ENCODE data around the gene ADGRV1. TPM values are rescaled to one million over a fixed set of nuclear protein-coding genes. Genes with fewer than 3 reads are reported as not detected.
A peak's percentile ranks its signal among the peaks of the same experiment; 100 is the strongest.

ADGRV1 gene
- total RNA-seq, 4 donors from 2014 or later: 1.9 to 11.3 TPM; not detected in 2

DNA sequence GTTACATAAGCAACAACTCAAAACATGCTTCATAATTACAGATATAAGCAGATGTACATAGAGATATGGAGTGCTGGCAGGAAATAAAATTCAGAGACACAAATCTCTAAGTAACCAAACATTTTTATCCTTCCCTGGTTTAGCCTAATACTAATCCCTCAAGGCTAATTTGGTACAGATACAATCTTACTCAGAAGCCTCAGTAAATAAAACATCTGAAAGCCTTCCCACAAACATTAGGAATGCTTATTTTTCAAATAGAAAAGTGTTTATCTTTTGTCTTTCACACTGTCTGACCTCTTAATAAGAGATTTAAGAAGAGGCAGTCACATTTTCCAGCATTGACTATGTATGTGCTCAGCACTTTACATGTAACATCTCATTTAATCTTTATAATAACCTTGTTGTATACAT, 425.1 kb downstream of the ADGRV1 start:
- DNase-seq: no peak
- Histone ChIP-seq H3K4me3 (no peak overlapping the region), H3K9me3 (no peaks in the 10 kb centered on the region), H3K27me3 (no peaks in the 10 kb centered on the region), H3K4me1 (peaks cover 0 to 3% of the 10 kb centered on the region in 2 donors), H3K36me3 (no peaks in the 10 kb centered on the region), H3K27ac (peak overlapping the region in 1 of 2 donors; percentile 20)
- intact Hi-C loops (cut with DNase I; ENCODE audit: low total_unique reads): no loop called here
- no peak for TF ChIP-seq POLR2A (IDR thresholded peaks at IDR 0.05)
- TF ChIP-seq, protein P1, sequence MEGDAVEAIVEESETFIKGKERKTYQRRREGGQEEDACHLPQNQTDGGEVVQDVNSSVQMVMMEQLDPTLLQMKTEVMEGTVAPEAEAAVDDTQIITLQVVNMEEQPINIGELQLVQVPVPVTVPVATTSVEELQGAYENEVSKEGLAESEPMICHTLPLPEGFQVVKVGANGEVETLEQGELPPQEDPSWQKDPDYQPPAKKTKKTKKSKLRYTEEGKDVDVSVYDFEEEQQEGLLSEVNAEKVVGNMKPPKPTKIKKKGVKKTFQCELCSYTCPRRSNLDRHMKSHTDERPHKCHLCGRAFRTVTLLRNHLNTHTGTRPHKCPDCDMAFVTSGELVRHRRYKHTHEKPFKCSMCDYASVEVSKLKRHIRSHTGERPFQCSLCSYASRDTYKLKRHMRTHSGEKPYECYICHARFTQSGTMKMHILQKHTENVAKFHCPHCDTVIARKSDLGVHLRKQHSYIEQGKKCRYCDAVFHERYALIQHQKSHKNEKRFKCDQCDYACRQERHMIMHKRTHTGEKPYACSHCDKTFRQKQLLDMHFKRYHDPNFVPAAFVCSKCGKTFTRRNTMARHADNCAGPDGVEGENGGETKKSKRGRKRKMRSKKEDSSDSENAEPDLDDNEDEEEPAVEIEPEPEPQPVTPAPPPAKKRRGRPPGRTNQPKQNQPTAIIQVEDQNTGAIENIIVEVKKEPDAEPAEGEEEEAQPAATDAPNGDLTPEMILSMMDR (IDR thresholded peaks at IDR 0.05): no peak

DNA sequence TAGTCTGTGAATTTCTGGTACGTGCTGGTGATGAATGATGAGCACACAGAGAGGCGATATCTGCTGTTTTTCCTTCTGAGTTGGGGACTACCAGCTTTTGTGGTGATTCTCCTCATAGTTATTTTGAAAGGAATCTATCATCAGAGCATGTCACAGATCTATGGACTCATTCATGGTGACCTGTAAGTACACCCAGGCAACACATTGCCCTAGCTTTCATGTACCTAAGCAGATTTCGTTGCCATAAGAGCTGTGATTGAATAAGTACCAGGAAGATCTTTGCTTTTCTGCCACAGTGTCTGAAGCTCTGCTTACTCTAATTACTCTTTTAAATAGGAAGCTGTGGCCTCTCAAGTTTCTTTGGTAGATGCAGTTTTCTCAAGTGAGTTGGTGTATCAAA, 426.7 kb downstream of the ADGRV1 start:
- TF ChIP-seq POLR2A (IDR thresholded peaks at IDR 0.05): no peak
- TF ChIP-seq, protein P1 (IDR thresholded peaks at IDR 0.05): no peak
- no peak overlapping the region for H3K27ac ChIP-seq
- H3K27me3 ChIP-seq: no peaks in the 10 kb centered on the region
- H3K4me3 ChIP-seq: no peak overlapping the region
- H3K9me3 ChIP-seq: no peaks in the 10 kb centered on the region
- DNase-seq: no peak
- intact Hi-C loops (cut with DNase I; ENCODE audit: low total_unique reads): no loop called here
- peaks cover 0 to 3% of the 10 kb centered on the region in 2 donors for H3K4me1 ChIP-seq
- H3K36me3 ChIP-seq: no peaks in the 10 kb centered on the region

DNA sequence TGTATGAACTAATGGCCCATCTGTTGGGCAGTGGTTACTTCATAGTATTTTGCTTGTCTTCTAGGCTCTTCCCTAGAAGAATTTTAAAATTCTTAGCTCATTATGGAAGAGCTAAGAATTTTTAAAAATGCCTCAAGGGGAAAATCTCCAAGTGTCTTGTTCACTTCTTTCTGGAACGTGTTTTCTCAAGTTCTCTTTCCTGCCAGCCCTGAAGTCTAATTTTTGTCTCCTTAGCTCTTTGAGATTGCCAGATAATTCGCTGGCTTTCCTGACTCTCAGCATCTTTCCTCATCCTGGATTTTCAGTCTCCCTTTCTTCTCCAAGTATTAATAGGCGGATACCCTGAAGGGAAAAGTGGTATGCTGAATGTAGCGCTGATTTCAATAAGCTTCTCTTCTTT, 429.1 kb downstream of the ADGRV1 start:
- H3K9me3 ChIP-seq: no peaks in the 10 kb centered on the region
- no peaks in the 10 kb centered on the region for H3K36me3 ChIP-seq
- no peak overlapping the region for H3K4me3 ChIP-seq
- no peak for TF ChIP-seq POLR2A (IDR thresholded peaks at IDR 0.05)
- TF ChIP-seq, protein P1 (IDR thresholded peaks at IDR 0.05): no peak
- H3K27ac ChIP-seq: no peak overlapping the region
- intact Hi-C loops (cut with DNase I; ENCODE audit: low total_unique reads): no loop called here
- H3K27me3 ChIP-seq: no peaks in the 10 kb centered on the region
- H3K4me1 ChIP-seq: peaks cover 0 to 3% of the 10 kb centered on the region in 2 donors
- DNase-seq: no peak

DNA sequence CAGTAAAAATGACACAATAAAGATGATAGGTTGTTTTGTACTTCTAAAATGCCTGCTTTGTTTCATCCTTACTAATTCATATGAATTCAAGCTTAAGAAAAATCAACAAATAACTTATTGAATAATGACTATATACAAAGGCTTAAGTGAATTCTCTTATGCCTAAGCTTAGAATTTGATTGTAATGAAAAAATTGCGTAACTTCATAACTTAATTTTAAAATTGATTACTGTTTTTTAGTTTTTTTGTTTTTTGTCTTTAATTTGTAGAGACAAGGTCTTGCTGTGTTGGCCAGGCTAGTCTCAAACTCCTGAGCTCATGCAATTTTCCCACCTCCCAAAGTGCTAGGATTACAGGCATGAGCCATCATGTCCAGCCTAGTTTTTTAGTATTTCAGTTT, 432.6 kb downstream of the ADGRV1 start:
- Histone ChIP-seq H3K27me3 (no peaks in the 10 kb centered on the region), H3K27ac (no peak overlapping the region), H3K9me3 (peaks cover 0 to 7% of the 10 kb centered on the region in 2 donors), H3K4me3 (no peak overlapping the region), H3K4me1 (no peaks in the 10 kb centered on the region), H3K36me3 (no peaks in the 10 kb centered on the region)
- TF ChIP-seq, protein P1 (IDR thresholded peaks at IDR 0.05): no peak
- TF ChIP-seq POLR2A (IDR thresholded peaks at IDR 0.05): no peak
- intact Hi-C loops (cut with DNase I; ENCODE audit: low total_unique reads): no loop called here
- no peak for DNase-seq

DNA sequence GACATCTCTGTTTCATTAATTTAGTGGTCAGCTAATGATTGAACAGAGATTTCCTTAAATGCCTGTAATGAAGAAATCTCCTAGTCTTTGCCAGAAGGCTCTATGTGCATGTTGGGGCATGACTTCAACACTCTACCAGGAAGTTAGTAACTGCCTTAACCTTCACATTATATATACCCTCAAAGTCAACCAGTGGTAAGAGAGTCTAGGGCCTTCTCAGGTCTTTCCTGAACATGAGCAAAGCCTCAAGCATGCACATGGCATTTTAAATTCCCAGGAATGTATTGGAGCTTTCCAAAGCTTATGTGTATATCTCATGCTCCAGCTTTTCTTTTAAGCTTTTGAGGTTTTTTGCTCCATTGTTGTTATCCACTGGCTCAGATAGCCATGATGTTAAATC, 436.2 kb downstream of the ADGRV1 start:
- Histone ChIP-seq H3K27me3 (no peaks in the 10 kb centered on the region), H3K4me1 (no peaks in the 10 kb centered on the region), H3K27ac (no peak overlapping the region), H3K4me3 (no peak overlapping the region), H3K36me3 (no peaks in the 10 kb centered on the region), H3K9me3 (peaks cover 0 to 8% of the 10 kb centered on the region in 2 donors)
- DNase-seq: no peak
- TF ChIP-seq, protein P1 (IDR thresholded peaks at IDR 0.05): no peak
- TF ChIP-seq POLR2A (IDR thresholded peaks at IDR 0.05): no peak
- intact Hi-C loops (cut with DNase I; ENCODE audit: low total_unique reads): no loop called here
